HK-2 (cell line): Measurements from ENCODE around the gene CDC45.
A peak's percentile ranks its signal among the peaks of the same experiment; 100 is the strongest.

Experiments used
- DNase-seq: peaks from one replicate; pipeline ENCODE4 v3.0.0-alpha.2; 2018; ENCODE audit not compliant: unreplicated experiment

The CDC45 gene

GRCh38 chr22:19516378-19517170 is 36.9 kb downstream of the CDC45 start:
- no peak for DNase-seq

GRCh38 chr22:19517171-19517500 is 37.4 kb downstream of the CDC45 start:
- no peak for DNase-seq

DNA sequence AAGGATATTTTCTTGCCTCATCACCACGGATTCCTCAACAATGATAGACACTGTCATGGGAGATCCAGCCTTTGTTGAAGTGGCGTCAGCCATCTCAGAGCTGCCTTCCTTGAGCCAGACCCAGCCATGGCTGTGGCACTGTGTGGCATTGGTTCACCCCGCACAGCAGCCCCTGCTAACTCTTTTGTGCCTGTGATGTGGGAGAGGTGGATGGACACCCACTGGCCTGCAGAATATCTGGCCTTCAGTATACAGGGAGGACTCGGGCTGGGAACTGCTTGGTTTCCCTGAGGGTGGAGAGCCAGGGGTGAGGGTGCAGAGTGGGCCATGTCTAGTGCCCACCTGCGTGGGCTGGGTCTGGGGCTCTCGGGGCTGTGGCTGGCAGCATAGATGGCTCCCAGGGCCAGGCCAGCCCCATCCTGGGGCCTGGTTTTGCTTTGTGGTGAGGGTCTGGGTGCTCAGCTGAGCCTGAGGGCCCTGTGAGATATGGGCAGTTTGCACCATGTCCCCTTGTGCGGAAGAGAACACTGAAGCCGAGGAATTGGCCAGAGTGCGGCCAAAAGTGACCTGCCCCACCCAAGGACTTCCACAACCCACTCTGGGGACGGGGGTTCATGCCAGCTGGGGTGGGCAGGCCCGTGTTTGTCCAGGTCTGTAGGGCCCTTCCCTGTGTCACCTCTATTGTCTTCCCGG is 38.3 kb downstream of the CDC45 start:
- DNase-seq, result no peak

- no peak for DNase-seq
Observed at GRCh38 chr22:19518635-19519034, 38.9 kb downstream of the CDC45 start.

- DNase-seq, result no peak
Observed at GRCh38 chr22:19519041-19519926, 39.6 kb downstream of the CDC45 start.

- no peak for DNase-seq
Observed at GRCh38 chr22:19520007-19520406, 40.3 kb downstream of the CDC45 start.

GRCh38 chr22:19520566-19521305 is 41.0 kb downstream of the CDC45 start:
- no peak for DNase-seq

GRCh38 chr22:19522190-19522880 is 42.6 kb downstream of the CDC45 start:
- no peak for DNase-seq

DNA sequence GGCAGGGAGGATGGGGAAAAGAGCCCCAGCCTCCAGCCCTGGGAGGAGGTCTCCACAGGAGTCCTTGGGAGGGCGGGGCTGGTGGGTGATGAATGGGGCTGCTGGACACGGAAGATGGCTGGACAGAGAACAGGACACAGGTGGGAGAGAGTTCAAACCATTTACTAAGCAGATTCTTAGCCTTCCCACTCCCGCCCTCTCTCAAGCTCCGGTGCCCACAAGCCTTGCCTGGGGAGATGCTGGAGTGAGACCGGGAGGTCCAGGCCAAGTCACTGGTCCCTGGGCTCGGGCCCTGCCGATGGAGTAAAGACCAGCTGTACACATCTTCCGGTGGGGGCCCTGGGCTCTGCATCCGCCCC is 43.1 kb downstream of the CDC45 start:
- DNase-seq, result no peak

DNA sequence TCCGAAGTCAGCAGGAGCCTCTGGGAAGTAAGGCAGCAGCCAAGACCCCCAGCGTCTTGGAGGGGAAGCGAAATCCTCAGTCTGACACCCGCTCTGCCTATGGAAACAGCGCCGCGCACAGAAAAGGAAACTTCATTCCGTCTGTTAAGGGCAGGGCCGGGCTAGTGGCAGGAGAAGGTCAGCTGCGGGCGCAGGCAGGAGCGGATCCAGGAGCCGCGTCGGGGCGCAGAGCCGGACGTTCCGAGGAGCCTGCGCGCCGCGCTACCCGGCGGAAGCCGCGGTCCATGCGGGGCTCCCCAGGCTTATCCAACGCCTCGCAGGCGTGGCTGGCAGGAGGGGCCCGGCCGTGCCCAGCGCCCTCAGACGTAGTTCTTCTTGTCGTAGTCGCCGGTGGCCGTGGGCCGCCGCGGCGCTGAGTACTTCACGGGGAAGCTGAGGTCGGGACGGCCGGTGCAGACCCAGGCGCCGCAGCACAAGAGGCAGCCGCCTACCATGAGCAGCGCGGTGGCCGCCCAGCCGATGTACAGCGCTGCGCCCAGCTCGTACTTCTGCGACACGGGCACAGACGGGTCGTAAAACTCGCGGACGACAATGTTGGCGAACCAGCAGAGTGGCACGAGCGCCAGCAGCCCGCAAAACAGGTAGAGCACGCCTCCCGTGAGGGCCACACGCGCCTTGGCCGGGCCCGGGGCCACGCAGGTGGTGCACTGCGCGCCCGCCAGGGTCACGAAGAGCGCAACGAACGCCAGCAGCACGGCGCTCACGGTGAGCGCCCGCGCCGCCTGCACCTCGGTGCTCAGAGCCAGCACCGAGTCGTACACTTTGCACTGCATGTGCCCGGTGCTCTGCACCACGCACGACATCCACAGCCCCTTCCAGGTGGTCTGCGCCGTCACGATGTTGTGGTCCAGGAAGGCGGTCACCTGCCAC is 43.8 kb downstream of the CDC45 start:
- DNase-seq, result no peak

DNA sequence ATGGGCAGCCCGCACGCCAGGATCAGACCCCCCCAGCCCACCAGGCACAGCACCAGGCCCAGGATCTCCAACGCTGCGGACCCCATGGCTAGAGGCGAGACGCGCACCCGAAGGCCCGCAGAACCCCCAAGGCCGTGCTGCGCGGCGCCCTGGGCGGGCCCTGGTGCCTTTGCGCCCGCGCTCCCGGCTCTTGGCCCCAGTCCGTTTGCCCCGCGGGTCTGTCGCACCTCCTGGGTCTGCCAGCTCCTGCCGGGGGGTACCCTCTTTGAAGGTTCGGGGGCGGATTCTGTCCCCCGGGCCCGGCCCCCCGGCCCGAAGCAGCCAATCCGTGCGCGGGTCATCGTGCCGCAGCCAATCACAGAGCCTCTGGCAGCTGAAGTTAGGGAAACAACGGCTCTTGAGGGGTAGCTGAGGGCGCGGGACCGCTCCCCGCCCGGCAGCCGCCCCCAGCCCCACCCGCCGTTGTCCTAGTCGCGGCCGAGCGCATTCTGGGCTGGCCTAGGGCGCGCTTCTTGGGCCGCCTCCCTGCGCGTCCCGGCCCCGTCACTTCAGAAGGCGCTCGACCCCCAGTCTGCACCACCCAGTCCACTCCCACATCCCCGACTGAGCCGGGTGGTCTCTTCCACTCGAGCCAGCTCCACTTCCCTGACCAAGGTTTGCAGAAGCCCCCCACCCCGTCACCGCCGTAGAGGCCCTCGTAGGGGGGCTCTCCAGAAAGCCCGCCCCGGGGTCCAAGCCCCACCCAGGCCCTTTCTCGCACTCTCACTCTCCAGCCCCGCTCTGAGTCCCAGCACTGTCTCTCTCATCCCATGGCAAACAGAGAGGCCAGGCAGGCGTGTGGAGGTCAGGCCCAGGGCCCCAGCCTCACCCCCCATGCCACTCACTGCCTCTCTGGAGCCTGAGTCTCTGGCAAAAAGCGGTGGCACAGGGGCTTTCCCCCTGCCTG is 44.7 kb downstream of the CDC45 start, which contains the start of gene CLDN5:
CLDN5 (minus strand) TSS at position 241 of the 946 bp plus-strand sequence; CDS start at position 86, 155 bp downstream.
- DNase-seq, result no peak

DNA sequence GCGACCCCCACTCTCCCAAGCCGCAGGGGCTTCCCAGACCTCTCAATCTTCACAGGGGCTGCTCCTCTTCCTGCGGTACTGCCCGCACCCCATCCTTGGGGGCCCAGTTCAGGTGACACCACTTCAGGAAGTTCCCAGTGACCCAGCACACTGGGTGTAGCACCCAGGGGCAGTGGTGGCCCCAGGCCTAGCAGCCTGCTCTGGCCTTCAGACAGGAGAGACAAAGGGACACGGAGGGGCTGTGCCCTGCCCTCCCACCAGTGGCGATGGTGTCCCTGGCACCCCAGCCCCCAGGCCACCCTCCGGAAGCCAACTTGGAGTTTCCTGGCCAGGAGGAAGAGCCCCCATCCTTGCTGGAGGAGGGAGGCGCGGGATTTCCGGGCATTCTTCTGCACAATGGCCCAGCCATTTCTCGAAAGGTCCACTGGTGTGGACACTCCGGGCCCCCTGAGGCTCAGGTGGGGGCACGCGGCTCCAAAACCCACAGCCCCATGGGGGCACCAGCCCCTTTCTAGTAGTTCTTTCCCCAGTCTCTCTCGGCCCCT is 45.5 kb downstream of the CDC45 start:
- no peak for DNase-seq

DNA sequence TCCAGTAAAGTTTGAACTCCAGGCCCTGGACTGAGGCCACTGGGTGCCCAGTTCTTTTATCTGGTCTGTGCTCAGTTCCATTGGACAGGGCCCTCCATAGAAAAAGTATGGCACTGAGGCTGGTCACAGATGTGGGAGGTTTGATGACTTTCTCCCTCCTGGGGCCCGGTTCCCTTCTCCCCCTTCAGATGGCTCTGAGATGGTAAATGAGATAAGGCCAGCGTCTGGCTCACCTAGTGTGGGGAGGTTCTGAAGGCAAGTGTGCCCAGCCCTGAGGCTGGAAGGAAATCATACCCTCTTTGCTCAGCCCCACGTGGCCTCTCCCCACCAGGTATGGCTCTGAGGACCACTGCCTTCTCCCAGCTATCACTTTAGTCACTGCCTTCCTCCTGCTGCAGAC is 45.9 kb downstream of the CDC45 start:
- DNase-seq, result no peak

DNA sequence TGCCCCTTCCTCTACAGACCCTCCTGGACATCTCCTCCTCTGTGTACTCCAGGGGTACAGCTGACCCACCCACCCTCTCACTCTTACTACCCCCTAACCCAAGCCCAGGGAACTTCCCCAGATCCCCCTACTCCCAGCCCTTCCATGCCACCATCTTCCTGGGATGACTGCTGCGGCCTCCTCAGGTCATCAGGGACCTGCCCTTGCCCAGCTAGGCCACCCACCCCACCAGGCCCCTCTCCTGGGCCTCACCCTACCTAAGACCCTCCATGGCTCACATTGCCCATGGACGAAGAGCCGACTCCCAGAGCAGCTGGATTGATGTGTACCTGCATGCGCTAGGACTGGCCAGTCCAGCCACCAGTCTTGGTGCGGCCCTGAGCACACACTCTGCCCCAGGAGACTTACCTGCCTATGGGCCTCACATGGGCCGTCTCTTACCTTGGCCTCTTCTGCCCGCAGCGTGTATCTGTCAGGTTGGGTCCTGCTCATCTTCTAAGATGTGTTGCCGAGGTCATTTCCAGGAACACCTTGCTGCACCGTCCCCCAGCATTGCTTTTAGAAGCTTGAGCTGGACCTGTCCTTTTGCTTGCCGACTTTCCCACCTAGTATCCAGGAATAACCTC is 46.5 kb downstream of the CDC45 start:
- DNase-seq, result no peak

- DNase-seq, result no peak
Observed at GRCh38 chr22:19526702-19527111, 47.0 kb downstream of the CDC45 start.

DNA sequence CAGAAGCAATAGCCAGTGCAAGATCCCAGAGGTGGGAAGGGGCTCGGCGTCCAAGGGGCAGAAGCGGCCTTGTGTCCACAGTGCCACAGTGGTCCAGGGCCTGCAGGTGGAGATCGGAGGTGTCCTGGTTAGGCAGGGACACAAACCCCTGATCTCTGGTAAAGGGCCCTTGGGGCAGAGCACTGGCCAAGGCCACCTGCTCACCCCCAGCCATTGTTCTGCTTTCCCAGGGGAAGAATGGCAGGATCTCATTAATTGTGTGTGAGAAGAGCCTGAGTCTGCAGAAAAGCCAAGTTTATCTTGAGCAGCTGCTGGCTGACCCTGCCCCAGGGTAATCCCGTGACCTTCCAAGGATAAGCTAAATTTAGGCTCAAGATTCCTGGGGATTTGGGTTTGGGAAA is 47.6 kb downstream of the CDC45 start:
- no peak for DNase-seq

DNA sequence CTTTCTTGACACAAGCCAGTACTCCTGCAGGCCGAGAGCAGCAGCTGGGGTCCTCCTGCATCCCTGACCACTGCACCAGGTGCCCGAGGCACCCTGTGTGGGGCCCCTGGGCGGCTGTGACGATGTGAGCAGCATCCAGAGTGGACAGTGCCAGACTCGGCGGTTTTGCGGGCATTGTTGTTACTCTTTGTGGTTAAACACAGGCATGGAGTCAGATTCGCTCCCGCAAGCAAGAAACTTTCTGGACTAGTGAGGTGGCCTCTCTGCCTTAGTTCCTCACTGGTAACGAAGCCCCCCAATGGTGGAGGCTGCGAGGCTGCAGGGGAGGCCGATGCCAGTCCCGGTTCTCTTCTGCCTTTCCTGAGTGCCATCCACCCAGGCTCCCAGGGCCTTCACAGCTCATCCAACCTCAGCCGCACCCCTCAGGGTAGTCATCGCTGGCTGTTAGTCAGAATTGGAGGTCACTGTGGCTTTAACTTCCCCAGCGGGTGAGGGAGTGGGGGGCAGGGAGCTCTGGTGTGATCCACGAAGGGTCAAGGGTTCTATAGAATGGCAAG is 48.2 kb downstream of the CDC45 start:
- DNase-seq, result peak; percentile 52

- no peak for DNase-seq
Observed at GRCh38 chr22:19529811-19530210, 50.1 kb downstream of the CDC45 start.
